SK-MEL-5 (cell line): Measurements from ENCODE around the gene FAM72C. TPM values are rescaled to one million over a fixed set of nuclear protein-coding genes. Genes with fewer than 3 reads are reported as not detected.
"Not testable (repeated sequence)": the region's sequence is repeated elsewhere in the genome, so short reads cannot be mapped to it uniquely, and the experiment has no call there.

ENCODE experiments used
- DNase-seq: peaks from one replicate; pipeline ENCODE4 v3.0.0-alpha.2; 2016; ENCODE audit warnings: low read depth, low spot score
- in situ Hi-C: cut with HindIII; loops from 2 replicates; pipeline ENCODE4 v1.10.0; 2016; ENCODE audit warnings: low sequenced_read_pairs, high pct_unique_total_duplicates, low pct_unique_long_range_greater_than_20kb
- polyA plus RNA-seq, 2 experiments: library from polyadenylated mRNA; depleted of rRNA; stranded (reverse); fragments of >200 nt; gene quantifications; 2 replicates each; pipeline ENCODE4 v1.2.3, GENCODE V29; 2015
- total RNA-seq: library from RNA; depleted of rRNA; stranded (reverse); fragments of >200 nt; shearing (Covaris generic); gene quantifications from 2 replicates; pipeline ENCODE4 v1.2.3, GENCODE V29; 2014; rRNA removed

Gene FAM72C
- 3.6 and 4.7 TPM in 2 replicates for total RNA-seq
- polyA plus RNA-seq (2015; cell fraction: cytosol; rRNA removed) = 7.1 and 12.7 TPM in 2 replicates
- 9.1 and 12.3 TPM in 2 replicates for polyA plus RNA-seq (2015; cell fraction: nucleus; rRNA removed)

DNA sequence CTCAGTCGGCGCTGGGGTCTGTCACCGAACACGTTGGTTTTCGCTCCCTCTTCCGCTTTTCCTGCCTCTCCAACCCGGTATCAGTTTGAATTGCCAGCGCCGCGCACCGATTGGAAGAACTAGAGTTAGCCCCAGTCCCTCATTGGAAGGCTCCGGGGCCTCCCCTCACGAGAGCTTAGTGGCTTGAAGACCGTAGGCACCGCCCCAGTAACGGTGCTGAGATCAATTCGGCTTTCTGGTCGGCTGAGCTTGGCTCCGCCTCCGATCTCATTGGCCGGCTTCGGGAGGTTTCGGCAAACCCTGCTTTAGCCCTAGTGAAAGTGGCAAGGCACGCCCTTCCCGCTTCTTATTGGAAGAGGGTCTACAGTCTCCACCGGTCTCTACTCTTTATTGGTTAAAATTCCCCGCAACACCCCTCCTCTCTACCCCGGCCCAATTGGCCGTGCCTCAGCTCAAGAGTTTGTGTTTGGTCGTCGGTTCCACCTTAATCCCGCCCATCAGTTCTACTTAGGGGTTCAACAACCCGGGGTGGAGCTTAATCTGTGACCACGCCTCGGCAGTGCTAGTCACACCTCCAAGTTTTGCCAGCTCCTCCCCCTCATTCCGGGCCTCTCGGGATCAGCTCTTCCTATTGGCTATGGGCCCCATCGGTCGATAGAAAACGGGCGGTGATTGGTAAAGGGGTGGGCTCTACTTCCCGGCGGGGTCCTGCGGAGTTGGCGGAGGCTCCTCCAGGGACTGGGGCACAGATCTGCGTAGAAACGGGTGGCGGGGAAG, at the start of gene FAM72C:
Gene FAM72C (minus strand): TSS at position 63 of the 777 bp plus-strand sequence. CDS start 845 bp downstream, outside the sequence.
- in situ Hi-C loops, DNase-seq: not testable (repeated sequence)

DNA sequence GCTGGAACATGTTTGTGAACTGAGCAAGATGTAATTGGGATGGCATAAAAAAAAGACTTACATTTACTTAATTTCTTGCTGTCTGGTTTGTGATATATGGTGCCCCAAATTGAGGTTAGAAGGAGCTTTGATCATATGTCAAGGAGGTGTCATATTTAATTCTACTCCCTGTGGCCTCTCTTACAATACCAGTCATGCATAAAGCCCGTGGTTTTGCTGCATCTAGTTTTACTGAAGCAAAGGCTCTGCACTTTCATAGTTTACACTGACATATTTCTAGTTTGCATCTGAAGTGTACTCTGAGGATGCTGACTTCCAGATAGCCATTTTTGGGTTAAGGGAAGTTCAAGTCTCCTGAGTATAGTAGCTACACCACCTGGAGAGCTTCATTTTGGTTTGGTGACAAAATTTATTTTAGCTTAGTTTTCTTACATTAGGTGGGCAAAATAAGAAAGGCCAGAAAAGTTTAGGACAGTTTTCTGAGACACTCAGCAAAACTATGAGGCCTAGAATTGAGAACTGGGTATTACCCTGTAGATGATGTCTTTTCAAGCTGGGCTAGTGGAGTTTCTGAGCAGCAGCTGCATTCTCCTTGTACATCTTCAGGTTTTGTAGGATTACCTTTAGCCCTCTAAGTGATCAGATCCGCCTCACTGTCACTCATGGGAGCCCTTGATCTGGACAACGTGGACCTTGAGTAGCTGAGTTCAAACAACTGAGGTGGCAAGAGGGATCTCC, 48.4 kb upstream of the FAM72C start:
- in situ Hi-C loops, DNase-seq: not testable (repeated sequence)

DNA sequence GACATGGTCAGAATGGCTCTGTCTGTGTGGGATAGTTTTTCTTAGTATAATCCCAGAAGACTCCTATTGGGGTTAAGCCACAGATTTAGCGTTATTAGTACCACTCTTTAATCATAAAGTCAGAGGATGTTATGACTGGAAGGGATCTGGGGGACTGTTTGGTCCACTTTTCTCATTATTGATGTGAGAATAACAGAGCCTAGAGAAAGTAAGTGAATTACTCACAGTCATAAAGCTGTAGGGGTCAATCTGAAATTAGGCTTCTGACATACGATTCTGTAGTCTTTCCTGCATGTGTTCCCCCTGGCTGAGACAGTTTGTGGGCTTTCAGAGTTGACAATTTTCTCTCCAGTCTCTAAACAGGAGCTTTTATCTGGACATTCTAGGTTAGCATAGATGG, 47.3 kb upstream of the FAM72C start:
- in situ Hi-C loops, DNase-seq: not testable (repeated sequence)

DNA sequence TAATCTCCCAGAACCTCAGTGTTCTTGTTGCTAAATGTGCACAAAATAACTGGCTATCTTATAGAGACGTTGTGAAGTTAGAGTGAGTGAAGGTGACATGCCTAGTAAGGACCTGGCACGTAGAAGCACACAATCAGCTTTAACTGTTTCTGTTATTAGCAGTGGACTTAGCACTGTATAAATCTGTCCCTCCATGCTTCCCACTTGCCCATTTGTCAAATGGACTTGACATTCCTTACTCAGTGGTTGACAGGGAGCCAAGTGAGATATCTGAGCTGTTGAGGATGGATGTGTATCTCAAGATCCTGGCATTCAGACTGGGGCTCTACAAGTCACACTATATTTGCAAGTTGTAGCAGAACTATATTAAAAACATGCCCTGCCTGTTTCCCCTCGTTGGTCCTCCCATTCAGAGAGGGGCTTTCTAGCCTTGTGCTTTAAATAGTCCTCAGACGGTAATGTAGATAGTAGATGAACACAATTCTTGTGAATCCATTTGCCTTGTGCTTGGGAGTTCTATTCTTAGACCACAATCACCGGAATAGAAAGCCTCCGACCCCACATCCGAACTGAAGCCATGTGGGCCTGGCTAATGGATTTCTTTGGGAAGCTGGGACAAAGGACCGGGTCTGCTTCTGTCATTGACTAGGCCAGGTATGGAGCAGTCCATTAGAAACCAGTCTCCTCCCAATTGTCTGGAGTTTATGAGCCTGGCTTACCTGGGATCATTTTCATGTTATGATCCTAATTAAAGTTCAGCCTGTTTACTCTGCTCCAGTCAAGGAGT, 43.6 kb upstream of the FAM72C start:
- in situ Hi-C loops, DNase-seq: not testable (repeated sequence)

DNA sequence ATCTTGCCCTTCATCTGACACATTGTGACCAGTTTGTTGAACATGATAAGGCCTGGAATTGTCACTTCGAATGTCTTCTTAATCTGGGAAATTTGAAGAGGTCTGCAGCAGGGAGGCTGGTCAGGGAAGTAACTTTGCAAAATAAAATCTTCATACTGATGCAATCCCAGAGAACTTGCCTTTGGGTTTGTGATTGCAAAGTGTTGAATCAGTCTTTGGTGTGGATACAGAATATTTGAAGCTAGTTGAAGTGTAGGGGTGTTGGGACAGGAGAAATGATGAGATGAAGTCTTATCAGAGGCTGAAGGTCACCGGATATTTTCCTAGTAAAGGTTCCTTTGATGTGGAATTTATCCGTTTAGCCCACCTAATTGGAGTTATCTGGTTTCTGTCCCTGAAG, 42.7 kb upstream of the FAM72C start:
- in situ Hi-C loops, DNase-seq: not testable (repeated sequence)

DNA sequence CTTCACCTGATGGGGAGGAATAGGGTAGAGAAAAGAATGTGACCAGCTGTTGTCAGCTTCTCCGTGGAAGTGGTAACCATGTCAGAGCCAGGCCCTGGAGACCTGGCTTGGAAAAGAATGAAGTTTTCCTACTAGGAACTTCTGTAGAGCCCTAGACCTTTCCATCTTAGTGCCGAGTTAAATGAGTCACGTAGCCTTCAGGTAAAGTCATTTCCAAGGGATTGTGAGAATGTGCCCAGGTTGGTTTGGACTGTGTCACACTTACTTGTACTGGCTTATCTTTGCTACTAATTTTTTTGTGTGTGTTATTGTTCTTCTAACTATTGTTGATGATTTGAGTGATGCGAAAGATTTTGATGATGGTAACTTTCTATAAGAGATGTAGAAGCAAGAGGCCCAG, 42.3 kb upstream of the FAM72C start:
- DNase-seq, in situ Hi-C loops: not testable (repeated sequence)

DNA sequence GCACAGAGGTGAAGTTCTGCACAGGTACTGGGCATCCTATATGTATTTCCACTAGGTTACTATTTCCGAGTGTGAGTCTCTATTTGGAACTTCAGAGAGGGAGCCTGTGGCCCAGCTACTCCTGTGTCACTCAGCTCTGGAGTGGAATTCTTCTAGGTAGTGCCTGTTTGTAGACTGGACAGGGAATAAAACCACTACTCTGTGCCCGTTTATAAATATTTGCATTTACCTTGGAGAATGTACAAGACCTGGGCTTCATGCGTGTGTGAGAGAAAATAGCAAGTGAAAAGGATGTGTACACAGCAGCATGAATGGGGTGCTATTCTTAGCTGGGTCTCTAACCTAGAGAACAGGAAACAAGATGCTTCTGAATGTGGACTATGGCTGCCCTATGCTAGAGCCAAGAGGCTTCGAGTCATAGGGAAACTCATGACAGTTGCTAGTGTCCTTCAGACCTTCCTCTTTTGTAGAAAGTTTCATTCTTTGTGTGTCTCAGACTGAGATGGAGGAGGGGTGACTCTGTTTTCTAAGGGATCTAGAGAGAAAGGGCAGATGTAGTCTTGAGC, 40.5 kb upstream of the FAM72C start:
- in situ Hi-C loops, DNase-seq: not testable (repeated sequence)

DNA sequence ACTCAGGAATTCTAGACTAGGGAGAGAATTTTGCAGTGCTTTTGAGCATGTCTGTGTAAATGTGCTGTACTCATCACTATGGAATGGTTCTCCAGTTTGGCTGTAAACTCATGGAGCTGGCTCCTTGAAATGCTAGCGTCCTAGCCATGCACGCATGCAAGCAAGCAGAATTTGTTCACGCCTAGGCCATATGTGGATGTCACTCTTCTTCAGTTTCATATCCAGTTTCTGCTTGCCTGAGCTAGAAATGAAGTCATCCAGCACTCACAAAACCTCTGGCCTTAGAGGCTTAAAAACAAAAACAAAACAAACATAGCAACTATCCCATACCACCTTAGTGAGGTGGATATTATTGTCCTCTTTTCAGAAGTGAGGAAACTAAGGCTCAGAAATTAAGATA, 37.6 kb upstream of the FAM72C start:
- DNase-seq, in situ Hi-C loops: not testable (repeated sequence)

DNA sequence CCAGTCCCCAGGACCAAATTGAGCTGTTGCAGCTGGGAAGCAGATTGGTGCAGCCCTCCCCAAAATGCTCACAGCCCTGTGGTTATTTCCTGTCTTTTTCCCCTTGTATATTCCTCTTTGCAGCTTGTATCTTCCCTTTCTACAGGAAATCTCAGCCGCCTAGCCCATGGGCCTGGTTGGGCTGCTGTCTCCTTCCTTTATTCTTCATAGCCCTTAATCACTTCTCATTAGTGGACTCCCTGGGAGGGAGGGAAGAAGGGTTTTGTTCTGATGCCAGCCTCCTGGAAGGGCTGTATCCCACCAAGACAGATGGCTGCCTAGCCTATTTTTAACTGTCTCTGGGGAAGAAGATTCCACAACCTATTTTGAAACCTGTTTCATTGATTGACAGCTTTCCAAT, 32.5 kb upstream of the FAM72C start:
- in situ Hi-C loops, DNase-seq: not testable (repeated sequence)

DNA sequence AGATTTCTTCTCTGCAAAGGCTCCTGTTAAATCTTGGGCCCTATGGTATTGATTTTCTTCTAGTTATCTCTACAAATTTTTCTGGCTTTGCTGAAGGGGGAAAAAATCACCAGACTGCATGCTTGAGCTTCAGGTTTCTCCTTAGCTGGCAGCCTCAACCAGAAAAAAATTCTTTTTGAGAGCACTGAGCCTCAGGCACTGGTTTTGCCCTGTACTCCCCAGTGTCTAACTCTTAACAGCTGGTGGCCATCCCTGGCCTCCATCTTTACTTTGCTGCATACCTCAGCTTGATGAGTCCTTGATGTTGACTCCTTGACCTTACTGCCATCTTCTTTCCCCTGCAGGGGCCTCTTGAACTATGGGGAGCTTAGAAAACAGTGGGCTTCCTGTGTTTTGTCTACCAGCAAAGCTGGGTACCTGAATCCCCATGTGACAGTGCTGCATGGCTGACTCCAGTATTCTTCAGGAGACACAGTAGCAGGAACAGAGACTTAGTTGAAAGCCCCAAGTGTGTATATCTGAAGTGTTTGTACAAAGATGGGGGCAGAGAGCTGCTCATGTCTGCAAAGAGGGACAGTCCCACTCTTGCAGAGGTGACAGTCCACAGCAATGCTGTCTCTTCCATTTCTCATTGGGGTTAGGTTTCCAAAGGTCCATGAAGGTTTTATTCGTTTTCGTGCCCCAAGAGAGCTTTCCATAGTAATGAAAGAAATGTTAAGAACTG, 31.7 kb upstream of the FAM72C start:
- in situ Hi-C loops, DNase-seq: not testable (repeated sequence)

DNA sequence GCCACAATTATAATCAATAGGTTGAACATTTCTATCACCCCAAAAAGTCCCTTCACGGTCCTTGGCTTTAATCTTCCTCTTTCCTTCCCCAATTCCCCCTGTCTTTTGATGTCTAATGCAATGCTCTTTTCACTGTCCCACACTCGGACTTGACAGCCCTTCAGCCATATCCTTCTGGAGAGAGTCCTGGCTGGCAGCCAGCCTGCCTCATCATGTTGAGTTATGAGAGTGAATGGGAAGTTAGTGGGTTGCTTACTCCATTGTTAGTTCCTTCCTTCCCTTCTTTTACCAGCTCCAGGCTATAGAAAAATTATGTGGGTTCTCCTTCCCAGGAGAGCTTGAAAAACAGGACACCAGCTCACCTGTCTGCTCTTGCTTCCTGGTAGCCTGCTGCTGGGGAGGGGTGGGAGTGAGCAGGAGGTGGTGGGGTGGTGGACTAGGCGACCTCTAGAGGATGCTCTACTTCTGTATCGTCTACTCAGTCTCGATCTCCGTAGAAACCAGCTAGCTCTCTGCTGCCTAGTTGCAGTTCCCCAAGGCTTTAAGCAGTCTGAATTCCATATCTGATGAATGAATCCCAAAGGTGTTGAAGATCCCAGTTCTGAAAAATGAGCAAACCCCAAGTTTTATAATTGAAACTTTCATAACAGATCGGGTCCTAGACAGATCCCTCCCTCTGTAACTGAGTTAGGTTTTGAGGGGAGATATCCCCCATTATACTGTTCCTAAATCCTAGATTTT, 30.5 kb upstream of the FAM72C start:
- in situ Hi-C loops = not testable (repeated sequence)
- peak; percentile 50 for DNase-seq

DNA sequence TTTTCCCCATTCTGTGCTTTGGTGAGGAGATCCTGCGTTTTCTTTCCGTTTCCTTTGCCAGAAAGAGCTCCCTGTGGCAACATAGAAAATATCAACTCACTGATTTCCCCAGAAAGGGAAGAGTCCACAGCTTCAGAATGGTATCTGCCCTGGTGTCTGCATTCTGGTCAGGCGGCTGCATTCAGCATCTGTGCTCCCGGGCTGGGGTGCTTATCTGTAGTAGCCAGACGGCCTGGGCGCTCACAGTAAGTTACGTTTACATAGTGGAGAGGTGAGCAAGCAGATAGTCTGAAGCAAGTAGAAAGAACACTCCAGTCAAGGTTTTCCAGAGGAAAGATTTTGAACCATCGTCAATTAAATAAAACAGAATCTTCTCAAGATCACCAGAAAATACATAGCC, 29.3 kb upstream of the FAM72C start:
- in situ Hi-C loops, DNase-seq: not testable (repeated sequence)

DNA sequence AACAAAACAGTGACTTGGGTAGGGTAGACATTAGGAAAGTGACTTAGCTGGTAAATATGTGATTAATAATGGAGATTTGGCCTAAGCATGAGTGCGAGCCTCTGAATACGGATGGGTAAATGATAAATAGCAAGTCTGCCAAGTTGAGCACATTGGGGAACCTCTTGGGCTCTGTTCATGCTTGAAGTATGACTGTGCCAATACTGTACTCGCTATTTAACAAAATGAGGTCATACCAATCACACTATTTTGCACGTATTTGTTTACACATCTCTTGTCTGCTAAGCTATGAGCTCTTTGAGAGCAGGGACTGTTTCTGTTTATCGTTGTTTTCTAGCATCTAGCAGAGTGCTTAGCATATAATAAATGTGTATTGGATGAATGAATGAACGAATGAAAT, 24.2 kb upstream of the FAM72C start:
- in situ Hi-C loops, DNase-seq: not testable (repeated sequence)

DNA sequence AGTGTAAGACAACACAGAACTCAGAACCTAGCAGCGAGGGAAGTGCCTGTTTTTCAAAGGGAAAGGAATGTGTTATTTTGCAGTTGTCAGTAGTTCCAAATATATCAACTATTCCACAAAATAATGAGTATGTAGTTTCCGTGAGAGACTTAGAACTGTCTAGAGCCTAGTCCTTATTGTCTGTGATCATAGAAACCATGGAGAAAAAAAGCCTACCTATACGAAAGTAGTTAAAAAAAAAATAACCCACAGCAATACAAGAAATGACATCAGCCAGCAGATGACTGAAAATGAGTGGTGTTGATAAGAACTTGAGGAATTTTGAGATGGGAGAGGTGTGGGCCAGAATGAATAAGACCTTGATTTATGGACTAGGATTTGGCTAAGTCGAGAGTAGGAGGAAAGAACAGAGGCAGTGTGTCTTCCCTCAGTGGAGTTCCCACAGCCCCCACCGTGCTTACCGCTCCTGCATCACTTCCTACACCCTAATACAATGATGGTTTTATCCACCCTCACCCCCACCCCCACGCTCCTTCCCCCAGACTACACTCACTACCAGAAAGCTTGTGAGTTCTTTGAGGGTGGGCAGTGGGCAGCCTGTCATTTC, 21.6 kb upstream of the FAM72C start:
- DNase-seq, in situ Hi-C loops: not testable (repeated sequence)

DNA sequence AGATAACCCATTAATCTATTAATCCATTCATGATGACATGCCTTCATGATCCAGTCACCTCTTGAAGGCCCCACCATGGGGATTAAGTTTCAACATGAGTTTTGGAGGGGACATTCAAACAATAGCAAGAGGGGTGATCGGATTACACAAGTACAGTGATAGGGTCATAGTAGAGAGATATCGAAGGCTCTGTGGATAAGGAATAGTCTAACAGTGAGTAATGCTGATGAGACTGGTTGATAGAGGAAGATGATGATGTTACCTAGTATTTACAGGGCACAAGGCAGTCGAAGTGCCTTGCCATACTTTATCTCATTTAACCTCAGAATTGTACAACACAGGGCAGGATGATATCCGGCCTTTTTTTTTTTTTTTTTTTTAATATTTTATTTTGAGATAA, 18.9 kb upstream of the FAM72C start:
- DNase-seq, in situ Hi-C loops: not testable (repeated sequence)

DNA sequence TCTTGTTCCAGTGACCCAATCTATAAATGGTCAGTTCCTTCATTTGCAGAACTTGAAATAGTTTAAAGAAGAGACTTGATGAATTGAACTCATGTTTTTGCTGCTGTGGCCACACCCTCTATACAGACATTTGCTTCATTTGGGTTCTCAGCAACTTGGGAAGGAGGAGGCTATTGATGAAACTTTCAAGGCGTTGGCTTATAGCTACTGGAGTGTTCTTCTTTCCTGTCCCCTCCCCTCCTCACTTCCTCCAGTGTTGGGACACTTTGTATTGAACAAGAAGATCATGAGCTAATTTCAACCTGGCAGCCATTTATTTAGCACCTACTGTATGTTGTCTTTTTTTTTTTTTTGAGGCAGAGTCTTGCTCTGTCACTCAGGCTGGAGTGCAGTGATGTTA, 17.9 kb upstream of the FAM72C start:
- in situ Hi-C loops, DNase-seq: not testable (repeated sequence)
